HG03565 (cell line): ENCODE measurements around the gene RAB11FIP2.
"Not testable (repeated sequence)": the region's sequence is repeated elsewhere in the genome, so short reads cannot be mapped to it uniquely, and the experiment has no call there.

ENCODE experiments used
- ATAC-seq: cut with Tn5 transposase; IDR thresholded peaks from one replicate; pipeline ENCODE4 v1.9.1; 2021; ENCODE audit warnings: mild to moderate bottlenecking, moderate library complexity; ENCODE audit not compliant: unreplicated experiment

The RAB11FIP2 gene

GRCh38 chr10:118046395-118047156, at the start of gene RAB11FIP2:
Gene RAB11FIP2, minus strand, starts transcription at chr10:118046941. Its CDS starts 778 bp downstream, at chr10:118046163.
- ATAC-seq: peak; percentile 94

- no peak for ATAC-seq
Measured at GRCh38 chr10:118096022-118096421, 49.3 kb upstream of the RAB11FIP2 start.

GRCh38 chr10:118092209-118092608, 45.5 kb upstream of the RAB11FIP2 start:
- no peak for ATAC-seq

- no peak for ATAC-seq
Measured at GRCh38 chr10:118080817-118081216, 34.1 kb upstream of the RAB11FIP2 start.

GRCh38 chr10:118076705-118077104, 30.0 kb upstream of the RAB11FIP2 start:
- ATAC-seq: no peak

- ATAC-seq: no peak
Measured at GRCh38 chr10:118072840-118073239, 26.1 kb upstream of the RAB11FIP2 start.

GRCh38 chr10:118067389-118067788, 20.6 kb upstream of the RAB11FIP2 start:
- not testable (repeated sequence) for ATAC-seq

- ATAC-seq: no peak
Measured at GRCh38 chr10:118062798-118063238, 16.1 kb upstream of the RAB11FIP2 start.

- ATAC-seq: no peak
Measured at GRCh38 chr10:118058371-118058770, 11.6 kb upstream of the RAB11FIP2 start.

GRCh38 chr10:118057361-118057760, 10.6 kb upstream of the RAB11FIP2 start:
- no peak for ATAC-seq

GRCh38 chr10:118054383-118054782, 7.6 kb upstream of the RAB11FIP2 start:
- ATAC-seq: no peak

GRCh38 chr10:118052816-118053215, 6.1 kb upstream of the RAB11FIP2 start:
- ATAC-seq: no peak

GRCh38 chr10:118047880-118048279, 1.1 kb upstream of the RAB11FIP2 start:
- no peak for ATAC-seq

- ATAC-seq: no peak
Measured at GRCh38 chr10:118047157-118047719, 497 bp upstream of the RAB11FIP2 start.

- peak; percentile 13 for ATAC-seq
Measured at GRCh38 chr10:118045837-118046394, 825 bp downstream of the RAB11FIP2 start.

GRCh38 chr10:118045158-118045836, 1.4 kb downstream of the RAB11FIP2 start:
- no peak for ATAC-seq

GRCh38 chr10:118042827-118043242, 3.9 kb downstream of the RAB11FIP2 start:
- ATAC-seq: no peak

- no peak for ATAC-seq
Measured at GRCh38 chr10:118042336-118042735, 4.4 kb downstream of the RAB11FIP2 start.

- no peak for ATAC-seq
Measured at GRCh38 chr10:118041316-118041715, 5.4 kb downstream of the RAB11FIP2 start.

- no peak for ATAC-seq
Measured at GRCh38 chr10:118036281-118036875, 10.4 kb downstream of the RAB11FIP2 start.

GRCh38 chr10:118035354-118036005, 11.3 kb downstream of the RAB11FIP2 start:
- ATAC-seq: no peak
